Stimulated activated CD8-positive, alpha-beta memory T cell treated with anti-CD3 and anti-CD28 coated beads, Interleukin-7, amount 100 ng/mL, for 24 hours (primary cell): Measurements from ENCODE around the gene WASF3.
A peak's percentile ranks its signal among the peaks of the same experiment; 100 is the strongest.

ENCODE experiments used
- DNase-seq: peaks from one replicate; pipeline ENCODE4 v3.0.0-alpha.2; 2020; ENCODE audit warnings: low read depth

Gene WASF3, protein sequence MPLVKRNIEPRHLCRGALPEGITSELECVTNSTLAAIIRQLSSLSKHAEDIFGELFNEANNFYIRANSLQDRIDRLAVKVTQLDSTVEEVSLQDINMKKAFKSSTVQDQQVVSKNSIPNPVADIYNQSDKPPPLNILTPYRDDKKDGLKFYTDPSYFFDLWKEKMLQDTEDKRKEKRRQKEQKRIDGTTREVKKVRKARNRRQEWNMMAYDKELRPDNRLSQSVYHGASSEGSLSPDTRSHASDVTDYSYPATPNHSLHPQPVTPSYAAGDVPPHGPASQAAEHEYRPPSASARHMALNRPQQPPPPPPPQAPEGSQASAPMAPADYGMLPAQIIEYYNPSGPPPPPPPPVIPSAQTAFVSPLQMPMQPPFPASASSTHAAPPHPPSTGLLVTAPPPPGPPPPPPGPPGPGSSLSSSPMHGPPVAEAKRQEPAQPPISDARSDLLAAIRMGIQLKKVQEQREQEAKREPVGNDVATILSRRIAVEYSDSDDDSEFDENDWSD

DNA sequence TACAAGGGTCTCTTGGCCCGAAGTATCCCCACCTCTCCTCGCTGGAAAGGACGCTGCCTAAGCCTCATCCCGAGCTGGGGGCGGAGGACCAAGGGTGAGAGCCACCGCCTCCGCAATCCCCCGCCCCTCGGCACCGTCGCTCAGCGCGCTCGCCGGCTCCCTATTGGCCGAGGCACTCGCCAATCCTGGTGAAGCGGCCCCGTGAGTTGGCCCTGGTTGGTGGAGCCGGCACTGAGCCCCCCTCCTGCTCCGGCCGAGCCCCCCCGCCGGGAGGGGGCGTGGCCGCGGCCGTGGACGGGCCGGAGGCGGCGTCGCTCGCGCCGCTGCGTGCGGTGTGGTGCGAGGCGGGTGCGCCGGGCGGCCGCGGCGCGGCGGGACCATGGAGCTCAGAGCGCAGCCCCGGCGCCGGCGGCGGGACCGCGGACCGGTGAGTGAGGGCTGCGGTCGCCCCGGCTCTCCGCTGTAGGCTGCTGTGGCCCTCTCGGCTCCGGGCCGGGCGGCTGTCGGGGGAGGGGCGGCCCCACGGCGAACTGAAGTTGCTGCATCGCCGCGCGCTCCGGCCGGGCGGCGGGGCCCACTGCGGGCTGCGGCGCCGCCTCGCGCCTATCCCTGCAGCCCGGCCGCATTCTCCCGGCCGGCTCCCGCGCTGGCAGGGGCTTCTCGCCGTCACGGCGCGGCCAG is at the start of gene WASF3:
TSS of gene WASF3 (plus strand) at position 291 of the 681 bp plus-strand sequence. CDS start 84,588 bp downstream, outside the sequence.
- DNase-seq: peak; percentile 7

- DNase-seq: no peak
Observed at GRCh38 chr13:26508885-26509284, 48.6 kb upstream of the WASF3 start.

- no peak for DNase-seq
Observed at GRCh38 chr13:26509491-26509890, 48.0 kb upstream of the WASF3 start.

DNA sequence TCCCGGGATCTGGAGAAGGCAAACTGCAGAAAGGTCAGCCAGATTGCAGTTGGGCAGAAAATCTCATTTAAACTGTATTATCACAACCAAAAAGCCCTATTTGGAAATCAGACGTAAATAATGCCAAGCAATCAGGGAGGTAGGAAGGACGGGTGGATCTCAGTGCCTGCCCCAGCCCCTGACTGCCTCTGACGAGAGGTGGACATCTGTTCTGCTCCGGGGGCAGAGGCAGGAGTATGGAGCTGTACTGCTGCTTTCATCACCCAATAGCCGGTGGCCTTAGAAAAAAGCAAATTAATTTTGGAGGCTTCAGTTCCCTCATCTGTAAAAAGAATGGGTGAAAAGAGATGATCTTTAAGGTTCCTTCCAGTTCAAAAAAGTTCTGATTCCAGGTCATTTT is 43.6 kb upstream of the WASF3 start:
- no peak for DNase-seq

DNA sequence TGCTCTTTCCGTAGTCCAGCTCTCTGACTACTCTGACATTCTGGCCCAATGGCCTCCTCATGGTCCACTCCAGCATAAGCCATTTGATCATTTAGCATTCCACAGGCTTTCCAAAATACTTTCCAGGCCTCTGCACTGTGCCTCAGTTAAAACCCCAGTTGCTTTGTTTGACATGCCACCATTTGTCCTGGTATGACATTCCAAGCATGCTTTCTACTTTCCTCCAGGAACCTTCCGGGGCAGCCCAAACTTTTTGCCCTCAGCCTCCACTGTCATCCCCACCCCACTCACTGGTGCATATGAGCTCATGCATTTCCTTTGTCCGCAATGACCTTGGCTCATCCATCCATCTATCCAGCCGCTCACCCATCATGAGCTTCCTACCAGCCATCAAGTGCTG is 41.8 kb upstream of the WASF3 start:
- no peak for DNase-seq

GRCh38 chr13:26517936-26518335 is 39.5 kb upstream of the WASF3 start:
- no peak for DNase-seq

DNA sequence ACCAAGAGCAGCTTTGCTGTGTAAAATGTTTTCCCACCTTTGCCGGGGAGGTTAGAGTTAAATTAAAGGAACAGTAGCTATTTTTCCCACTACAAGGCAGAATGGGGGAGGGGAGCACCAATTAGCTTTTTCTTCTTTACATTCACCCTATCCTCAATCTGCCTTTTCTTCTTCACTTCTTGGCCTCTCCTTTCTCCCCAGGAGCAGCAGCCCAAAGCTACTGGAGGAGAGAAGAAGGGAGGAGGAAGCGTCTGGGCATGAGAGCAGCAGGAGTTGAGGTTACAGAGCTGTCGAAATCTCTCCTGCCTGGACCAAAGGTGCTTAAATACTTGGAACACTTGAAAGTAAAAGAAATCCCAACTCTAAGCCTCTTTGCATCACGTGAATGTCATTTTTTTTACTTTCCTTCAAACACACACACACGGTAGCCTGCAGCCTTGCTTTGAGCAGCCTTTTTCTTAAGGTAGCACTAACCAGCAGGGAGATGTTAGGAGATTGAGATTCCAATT is 39.0 kb upstream of the WASF3 start:
- no peak for DNase-seq

GRCh38 chr13:26522571-26522970 is 34.9 kb upstream of the WASF3 start:
- no peak for DNase-seq

DNA sequence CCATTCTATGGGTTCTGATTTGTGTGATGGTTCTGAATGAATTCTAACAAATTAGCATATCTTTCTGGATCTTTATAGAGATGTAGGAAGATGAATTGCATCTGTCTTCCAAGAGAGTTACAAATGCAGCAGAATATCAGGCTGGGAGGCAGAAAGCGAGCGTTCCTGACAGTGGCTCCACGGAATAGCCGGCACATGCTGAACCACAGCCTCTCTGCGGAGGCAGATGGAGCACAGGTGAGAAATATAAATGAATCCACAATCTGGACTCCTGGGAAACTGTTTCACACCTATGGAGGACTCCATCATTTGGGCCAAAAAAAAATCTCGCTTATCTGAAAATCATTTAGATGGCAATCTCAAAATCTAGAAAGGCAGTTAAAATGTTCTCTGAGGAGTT is 34.5 kb upstream of the WASF3 start:
- no peak for DNase-seq

DNA sequence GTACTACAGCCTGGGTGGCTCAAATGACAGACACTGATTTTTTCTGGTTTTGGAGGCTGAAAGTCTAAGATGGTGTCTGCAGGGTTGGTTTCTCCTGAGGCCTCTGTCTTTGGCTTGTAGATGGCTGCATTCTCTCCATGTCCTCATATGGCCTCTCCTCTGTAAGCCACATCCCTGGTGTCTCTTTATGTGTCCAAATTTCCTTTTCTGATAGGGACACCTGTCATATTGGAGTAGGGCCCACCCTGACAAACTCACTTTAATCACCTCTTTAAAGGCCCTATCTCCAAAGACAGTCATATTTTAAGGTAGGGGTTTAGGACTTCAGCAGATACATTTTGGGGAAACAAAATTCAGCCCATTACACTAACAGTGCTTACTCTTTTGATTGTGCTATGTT is 32.0 kb upstream of the WASF3 start:
- no peak for DNase-seq

- no peak for DNase-seq
Observed at GRCh38 chr13:26526702-26527216, 30.7 kb upstream of the WASF3 start.

GRCh38 chr13:26528527-26528926 is 29.0 kb upstream of the WASF3 start:
- no peak for DNase-seq

- DNase-seq: no peak
Observed at GRCh38 chr13:26529441-26529840, 28.0 kb upstream of the WASF3 start.

DNA sequence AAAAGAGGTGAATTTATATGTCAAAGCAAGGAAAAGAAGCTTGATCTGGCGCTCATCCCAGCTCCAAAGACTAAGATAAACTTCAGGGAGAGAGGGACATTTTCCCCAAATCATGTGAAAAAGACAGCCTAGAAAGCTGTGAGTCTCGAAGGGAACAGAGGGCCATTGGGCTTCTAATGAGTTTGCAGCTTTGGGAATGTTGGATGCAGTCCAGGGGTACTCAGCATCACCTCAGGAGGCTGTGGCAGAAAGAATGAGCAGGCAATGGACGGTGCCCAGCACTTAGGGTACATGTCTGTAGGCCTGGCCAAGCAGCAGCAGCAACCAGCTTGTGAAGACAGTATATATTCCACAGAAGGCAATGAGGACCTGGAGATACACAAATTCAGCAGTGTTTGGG is 25.7 kb upstream of the WASF3 start:
- DNase-seq: no peak

- DNase-seq: no peak
Observed at GRCh38 chr13:26534036-26534726, 23.3 kb upstream of the WASF3 start.

DNA sequence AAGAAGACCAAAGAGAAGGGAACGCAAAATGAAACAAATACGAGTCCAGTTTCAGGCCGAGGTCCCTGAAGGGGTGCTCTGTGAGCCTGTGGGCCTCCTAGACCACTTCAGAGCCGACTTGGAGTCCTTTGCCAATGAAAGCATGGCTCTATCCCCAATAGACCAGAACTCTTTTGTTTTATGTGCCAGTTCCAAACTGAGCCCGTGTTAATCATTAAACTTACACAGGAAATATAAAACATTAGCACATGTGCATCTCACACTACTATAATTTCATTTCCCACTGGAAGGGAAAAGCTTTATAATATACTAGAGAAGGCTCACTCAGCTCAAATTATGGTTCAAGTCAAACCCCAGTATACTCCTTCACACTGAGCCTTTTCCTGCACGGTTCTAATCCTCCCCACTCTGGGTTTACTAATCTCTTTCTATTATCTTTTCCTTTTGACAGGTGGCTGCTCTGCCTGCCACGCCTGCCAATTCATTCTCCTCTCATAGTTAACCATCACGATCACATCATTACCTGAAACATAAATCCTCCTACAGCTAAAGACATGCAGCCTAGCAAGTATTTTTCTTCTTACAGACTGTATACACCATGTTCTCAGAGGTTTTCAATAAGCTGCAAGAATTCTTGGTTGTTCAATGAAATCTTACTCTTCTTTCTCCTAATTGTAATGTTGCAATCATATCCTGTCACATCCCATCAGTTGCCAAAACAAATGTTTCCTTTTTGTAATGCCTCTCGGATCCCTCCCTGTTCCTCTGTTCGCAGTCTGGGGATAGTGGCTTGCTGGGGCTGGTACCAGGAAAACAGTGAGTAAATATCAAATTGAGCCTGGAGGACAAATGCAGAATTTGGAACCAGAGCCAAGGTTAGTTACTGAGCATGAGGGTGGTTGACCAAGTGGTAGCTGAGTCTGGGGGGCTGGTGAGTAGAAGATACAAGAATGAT is 18.8 kb upstream of the WASF3 start:
- no peak for DNase-seq

DNA sequence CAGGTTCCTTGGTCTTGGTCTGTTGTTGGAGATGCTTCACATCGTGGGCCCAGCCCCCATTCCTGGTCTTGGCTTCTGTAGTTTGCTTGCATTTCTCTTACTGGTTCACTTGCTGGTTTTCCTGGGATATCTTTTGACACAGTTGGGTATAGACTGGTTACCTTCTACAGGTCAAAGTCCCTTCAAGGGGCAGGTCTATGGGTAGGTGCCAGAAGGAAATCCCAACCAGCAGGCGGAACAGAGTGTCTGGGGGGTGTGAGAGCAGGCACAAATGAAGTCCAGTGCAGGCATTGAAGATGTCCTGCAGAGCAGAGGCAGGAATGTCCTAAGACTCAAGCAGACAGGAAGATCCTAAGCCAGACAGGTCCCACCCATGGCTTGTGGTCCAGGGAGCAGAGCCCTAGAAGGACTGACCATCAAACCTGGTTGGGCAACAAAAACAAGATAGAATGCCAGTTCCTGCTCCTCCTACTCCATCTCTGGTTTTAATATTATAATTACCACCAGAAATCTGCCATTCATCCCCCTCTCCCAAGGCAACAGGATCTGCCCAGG is 17.7 kb upstream of the WASF3 start:
- no peak for DNase-seq

DNA sequence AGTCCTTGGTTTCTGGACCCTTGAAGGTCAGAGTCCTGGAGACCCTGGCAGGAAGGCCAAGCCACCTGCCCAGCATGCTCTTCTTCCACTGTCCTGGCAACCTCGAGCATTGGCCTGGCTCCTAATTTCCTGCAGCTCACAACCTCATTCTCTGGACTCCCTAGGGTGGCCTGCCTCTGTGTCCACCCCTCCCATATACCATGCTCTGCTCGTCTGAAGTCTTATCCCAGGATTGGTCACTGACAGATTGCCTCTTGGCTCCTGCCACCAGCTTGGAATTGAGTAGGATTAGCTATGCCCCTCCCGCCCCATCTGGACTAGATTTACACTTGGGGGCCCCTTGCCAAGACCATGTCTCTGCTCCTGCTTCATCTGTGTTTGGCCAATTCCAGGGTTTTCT is 17.1 kb upstream of the WASF3 start:
- no peak for DNase-seq

GRCh38 chr13:26541041-26541440 is 16.4 kb upstream of the WASF3 start:
- DNase-seq: no peak

DNA sequence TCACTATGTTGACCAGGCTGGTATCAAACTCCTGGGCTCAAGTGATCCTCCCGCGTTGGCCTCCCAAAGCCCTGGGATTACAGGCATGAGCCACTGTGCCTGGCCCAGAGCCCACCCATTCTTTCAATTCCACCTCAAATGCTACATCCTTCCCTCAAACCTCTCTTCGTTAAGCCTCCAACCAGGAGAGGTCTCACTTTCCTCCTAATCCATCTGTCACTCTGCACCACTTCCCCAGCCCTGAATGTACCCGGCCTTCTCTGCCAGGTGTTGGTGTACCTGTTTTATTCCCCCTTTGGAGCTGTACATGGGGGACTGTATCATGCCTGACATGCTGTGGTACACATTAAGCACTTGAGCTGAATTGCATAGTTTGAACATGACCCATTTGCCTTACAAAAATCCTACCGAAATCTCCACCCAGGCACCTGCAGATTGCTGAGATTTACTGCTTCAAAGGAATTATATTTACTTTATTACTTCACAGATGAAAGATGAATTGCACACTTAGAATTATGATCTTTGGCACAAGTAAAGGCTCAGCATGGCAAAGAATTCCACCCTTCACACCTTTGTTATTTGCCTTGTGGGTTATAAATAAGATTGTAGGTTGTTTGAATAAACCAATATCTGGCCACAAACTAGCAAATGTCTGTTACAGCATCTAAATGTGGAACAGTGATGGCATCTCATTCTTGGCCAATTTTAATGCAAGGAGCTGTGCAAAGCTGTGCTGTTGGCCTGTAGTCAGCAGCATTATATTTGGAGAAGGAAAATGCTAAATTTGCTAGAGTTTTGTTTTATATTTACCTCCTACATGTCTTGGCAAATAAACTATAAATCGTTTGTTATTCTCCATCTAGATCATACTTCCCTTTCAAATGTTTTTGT is 15.6 kb upstream of the WASF3 start:
- DNase-seq: no peak
